MM.1S (cell line): Measurements from ENCODE around the gene SEMA6B.

Source experiments
- EZH2 ChIP-seq: fragments of 300-600 bp; sonication (generic); optimal IDR thresholded peaks from 2 replicates; pipeline ENCODE3; 2017; ENCODE audit warnings: low read depth, mild to moderate bottlenecking, antibody characterized with exemption, low read length, mixed read lengths
- EZH2phosphoT487 ChIP-seq: fragments of 300-600 bp; sonication (generic); IDR thresholded peaks from 2 replicates; pipeline ENCODE4 v1.6.1; 2018; ENCODE audit warnings: antibody characterized with exemption, low read length
- TF ChIP-seq, protein P1 (sequence below): fragments of 300-600 bp; sonication (generic); IDR thresholded peaks from 2 replicates; pipeline ENCODE4 v1.5.1; 2016; ENCODE audit warnings: antibody characterized with exemption, low read length, mixed read lengths

DNA sequence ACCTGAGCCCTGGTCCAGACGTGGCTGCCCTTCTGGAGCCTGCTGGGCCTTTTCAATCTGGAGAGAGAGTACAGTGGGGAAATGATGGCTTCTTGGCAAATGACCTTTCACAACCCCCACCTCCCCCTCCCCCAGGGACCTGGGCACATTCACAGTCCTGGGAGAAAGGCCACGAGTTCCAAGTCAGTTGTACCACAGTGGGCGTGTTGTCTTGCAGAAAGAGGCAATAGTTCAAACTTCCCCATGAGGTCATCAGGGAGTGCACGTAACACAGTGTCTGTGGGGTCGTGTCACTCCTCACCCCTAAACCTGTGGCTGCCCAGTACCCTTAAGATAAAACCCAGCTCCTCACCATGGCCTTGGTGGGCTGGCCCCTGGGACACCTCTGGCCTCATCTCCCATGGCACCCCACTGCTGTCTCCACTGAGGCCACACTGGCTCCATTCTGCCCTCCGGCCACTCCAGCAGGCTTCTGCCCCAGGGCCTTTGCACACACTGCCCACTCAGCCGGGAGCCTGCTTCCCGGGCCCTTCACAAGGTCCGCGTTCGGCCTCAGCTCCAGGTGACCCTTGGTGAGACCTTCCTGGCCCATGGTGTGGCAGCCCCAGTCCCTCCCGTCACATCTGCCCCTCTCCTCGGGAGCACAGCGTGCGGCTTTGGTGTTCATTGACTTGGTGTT lies 54.5 kb downstream of the SEMA6B start:
- TF ChIP-seq, protein P1, sequence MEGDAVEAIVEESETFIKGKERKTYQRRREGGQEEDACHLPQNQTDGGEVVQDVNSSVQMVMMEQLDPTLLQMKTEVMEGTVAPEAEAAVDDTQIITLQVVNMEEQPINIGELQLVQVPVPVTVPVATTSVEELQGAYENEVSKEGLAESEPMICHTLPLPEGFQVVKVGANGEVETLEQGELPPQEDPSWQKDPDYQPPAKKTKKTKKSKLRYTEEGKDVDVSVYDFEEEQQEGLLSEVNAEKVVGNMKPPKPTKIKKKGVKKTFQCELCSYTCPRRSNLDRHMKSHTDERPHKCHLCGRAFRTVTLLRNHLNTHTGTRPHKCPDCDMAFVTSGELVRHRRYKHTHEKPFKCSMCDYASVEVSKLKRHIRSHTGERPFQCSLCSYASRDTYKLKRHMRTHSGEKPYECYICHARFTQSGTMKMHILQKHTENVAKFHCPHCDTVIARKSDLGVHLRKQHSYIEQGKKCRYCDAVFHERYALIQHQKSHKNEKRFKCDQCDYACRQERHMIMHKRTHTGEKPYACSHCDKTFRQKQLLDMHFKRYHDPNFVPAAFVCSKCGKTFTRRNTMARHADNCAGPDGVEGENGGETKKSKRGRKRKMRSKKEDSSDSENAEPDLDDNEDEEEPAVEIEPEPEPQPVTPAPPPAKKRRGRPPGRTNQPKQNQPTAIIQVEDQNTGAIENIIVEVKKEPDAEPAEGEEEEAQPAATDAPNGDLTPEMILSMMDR, result no peak
- TF ChIP-seq EZH2phosphoT487 (no peak), EZH2 (no peak)
